Calu3 (cell line): ENCODE measurements around the gene AQP12A. TPM values are rescaled to one million over a fixed set of nuclear protein-coding genes. Genes with fewer than 3 reads are reported as not detected.
"Not testable (repeated sequence)": the region's sequence is repeated elsewhere in the genome, so short reads cannot be mapped to it uniquely, and the experiment has no call there.

Source experiments
- BruUV-seq: library from RNA; stranded (reverse); fragments of 400-500 nt; replicated peaks from 2 replicates; lab custom pipeline; 2021; lab: Mats Ljungman, UMichigan
- CTCF ChIA-PET: fragments of 300-600 bp; sonication (Branson Sonifier 250); formaldehyde crosslinking; loops from one replicate; lab custom pipeline; 2022; ENCODE audit warnings: antibody characterized with exemption; lab: Charles Lee
- DNase-seq: peaks from one replicate; pipeline ENCODE4 v3.0.0; 2022
- H3K27ac Mint-ChIP-seq: one replicate; pipeline ENCODE4 v1.8.0; 2022; ENCODE audit warnings: mixed read lengths; ENCODE audit not compliant: unreplicated experiment
- H3K27me3 Mint-ChIP-seq: one replicate; pipeline ENCODE4 v1.8.0; 2022; ENCODE audit warnings: mixed read lengths; ENCODE audit not compliant: unreplicated experiment
- H3K36me3 Mint-ChIP-seq: one replicate; pipeline ENCODE4 v1.8.0; 2022; ENCODE audit warnings: mild to moderate bottlenecking, moderate library complexity, mixed read lengths; ENCODE audit not compliant: insufficient read depth, unreplicated experiment
- H3K4me1 Mint-ChIP-seq: one replicate; pipeline ENCODE4 v1.8.0; 2022; ENCODE audit warnings: mild to moderate bottlenecking, low read depth, mixed read lengths; ENCODE audit not compliant: unreplicated experiment
- H3K4me3 Mint-ChIP-seq: one replicate; pipeline ENCODE4 v1.8.0; 2022; ENCODE audit warnings: mild to moderate bottlenecking, low read depth, moderate library complexity, mixed read lengths; ENCODE audit not compliant: unreplicated experiment
- H3K9me3 Mint-ChIP-seq: one replicate; pipeline ENCODE4 v1.8.0; 2022; ENCODE audit warnings: low read depth, mixed read lengths; ENCODE audit not compliant: unreplicated experiment
- CTCF ChIP-seq: fragments of 200-600 bp; IDR thresholded peaks from one replicate; pipeline ENCODE4 v1.8.0; 2022; ENCODE audit warnings: antibody characterized with exemption; ENCODE audit not compliant: unreplicated experiment
- intact Hi-C: fragments of 100-400 bp; cut with micrococcal nuclease; formaldehyde crosslinking; loops from one replicate; pipeline ENCODE4 v1.10.0; 2022; ENCODE audit not compliant: unreplicated experiment
- total RNA-seq: library from RNA; stranded (reverse); gene quantifications from 2 replicates; pipeline ENCODE4 v1.2.3, GENCODE V29; 2022

Gene AQP12A
- total RNA-seq, 1 experiment from 2014 or later: not detected

GRCh38 chr2:240689975-240690374, 1.7 kb upstream of the AQP12A start:
- no peak for DNase-seq
- peaks cover 13% of the 10 kb centered on the region for H3K27me3 Mint-ChIP-seq
- no peak overlapping the region for H3K4me3 Mint-ChIP-seq
- no TSS peak for BruUV-seq
- H3K27ac Mint-ChIP-seq: no peak overlapping the region
- intact Hi-C loops: no loop called here
- no peaks in the 10 kb centered on the region for H3K36me3 Mint-ChIP-seq
- H3K4me1 Mint-ChIP-seq: peaks cover 13% of the 10 kb centered on the region
- TF ChIP-seq CTCF: no peak
- no peaks in the 10 kb centered on the region for H3K9me3 Mint-ChIP-seq
- CTCF ChIA-PET: interaction anchor here (0.6 kb wide), 1 partner anchor 224 kb away, joined by 3 read pairs; no protein-coding TSS in a partner anchor

GRCh38 chr2:240690421-240691074, 1.1 kb upstream of the AQP12A start:
- CTCF ChIA-PET: interaction anchor here (0.6 kb wide), 1 partner anchor 224 kb away, joined by 3 read pairs; no protein-coding TSS in a partner anchor
- H3K4me1 Mint-ChIP-seq: peaks cover 13% of the 10 kb centered on the region
- intact Hi-C loops, H3K9me3 Mint-ChIP-seq, BruUV-seq, DNase-seq, H3K27ac Mint-ChIP-seq, H3K4me3 Mint-ChIP-seq, H3K36me3 Mint-ChIP-seq: not testable (repeated sequence)
- peaks cover 13% of the 10 kb centered on the region for H3K27me3 Mint-ChIP-seq

GRCh38 chr2:240691075-240691427, 615 bp upstream of the AQP12A start:
- H3K27me3 Mint-ChIP-seq: peaks cover 13% of the 10 kb centered on the region
- intact Hi-C loops: not testable (repeated sequence)

GRCh38 chr2:240692583-240693561, 1.2 kb downstream of the AQP12A start:
- H3K36me3 Mint-ChIP-seq, DNase-seq, H3K4me1 Mint-ChIP-seq, CTCF ChIA-PET, intact Hi-C loops, H3K4me3 Mint-ChIP-seq, BruUV-seq, H3K27ac Mint-ChIP-seq, H3K9me3 Mint-ChIP-seq: not testable (repeated sequence)
- peaks cover 13% of the 10 kb centered on the region for H3K27me3 Mint-ChIP-seq

More at GRCh38 chr2:240691075-240691427, 615 bp upstream of the AQP12A start:
- H3K4me3 Mint-ChIP-seq, DNase-seq, H3K27ac Mint-ChIP-seq, H3K4me1 Mint-ChIP-seq, H3K9me3 Mint-ChIP-seq, BruUV-seq, CTCF ChIA-PET, H3K36me3 Mint-ChIP-seq: not testable (repeated sequence)

GRCh38 chr2:240694304-240694703, 2.6 kb downstream of the AQP12A start:
- H3K4me1 Mint-ChIP-seq, H3K27ac Mint-ChIP-seq, DNase-seq, BruUV-seq, CTCF ChIA-PET, H3K9me3 Mint-ChIP-seq, H3K4me3 Mint-ChIP-seq, intact Hi-C loops, H3K36me3 Mint-ChIP-seq: not testable (repeated sequence)
- peaks cover 13% of the 10 kb centered on the region for H3K27me3 Mint-ChIP-seq

- DNase-seq, CTCF ChIA-PET, H3K27ac Mint-ChIP-seq, H3K36me3 Mint-ChIP-seq, H3K9me3 Mint-ChIP-seq, BruUV-seq, H3K4me3 Mint-ChIP-seq, intact Hi-C loops, H3K4me1 Mint-ChIP-seq: not testable (repeated sequence)
- H3K27me3 Mint-ChIP-seq: peaks cover 13% of the 10 kb centered on the region
These were observed 3.9 kb downstream of the AQP12A start for GRCh38 chr2:240695593-240695992.

GRCh38 chr2:240696469-240696868, 4.8 kb downstream of the AQP12A start:
- DNase-seq, H3K4me3 Mint-ChIP-seq, CTCF ChIA-PET, BruUV-seq, H3K36me3 Mint-ChIP-seq, H3K9me3 Mint-ChIP-seq, H3K27ac Mint-ChIP-seq, H3K4me1 Mint-ChIP-seq, intact Hi-C loops: not testable (repeated sequence)
- peaks cover 13% of the 10 kb centered on the region for H3K27me3 Mint-ChIP-seq

GRCh38 chr2:240698852-240699561, 7.3 kb downstream of the AQP12A start:
- H3K4me3 Mint-ChIP-seq, intact Hi-C loops, H3K4me1 Mint-ChIP-seq, CTCF ChIA-PET, H3K9me3 Mint-ChIP-seq, H3K27ac Mint-ChIP-seq, DNase-seq, H3K36me3 Mint-ChIP-seq, BruUV-seq: not testable (repeated sequence)
- peaks cover 27% of the 10 kb centered on the region for H3K27me3 Mint-ChIP-seq
